HCT116 (cell line): Measurements from ENCODE around the gene PAEP. TPM values are rescaled to one million over a fixed set of nuclear protein-coding genes. Genes with fewer than 3 reads are reported as not detected.

Experiments
- ATAC-seq: fragments of 200-7000 bp; cut with Tn5 transposase; 2 replicates; pipeline ENCODE4 v1.9.1; 2020; ENCODE audit warnings: mild to moderate bottlenecking, moderate library complexity
- BruUV-seq: library from RNA; stranded (reverse); fragments of 400-500 nt; replicated peaks from 2 replicates; lab custom pipeline; 2021; lab: Mats Ljungman, UMichigan
- CTCF ChIA-PET: fragments of 300-600 bp; sonication (Branson Sonifier 250); formaldehyde crosslinking; loops from one replicate; lab custom pipeline; 2021; ENCODE audit warnings: antibody characterized with exemption; lab: Charles Lee
- POLR2A ChIA-PET: fragments of 300-600, 350-600 bp; sonication (Branson Sonifier 250); formaldehyde crosslinking; loops from one replicate; lab custom pipeline; 2021; ENCODE audit warnings: antibody characterized with exemption; lab: Charles Lee
- RAD21 ChIA-PET, 2 experiments: fragments of 300-600 bp; sonication (Branson Sonifier 250); formaldehyde crosslinking; loops; one replicate each; lab custom pipeline; 2023; ENCODE audit warnings: low total read pairs in 2 of 2; ENCODE audit not compliant: uncharacterized antibody in 2 of 2, unreplicated experiment in 2 of 2, low non-redundant PET in 1 of 2; lab: Charles Lee
- DNase-seq: peaks from one replicate; pipeline ENCODE4 v3.0.0-alpha.2; 2010; ENCODE audit warnings: low read depth, low spot score
- H2AFZ ChIP-seq: fragments of 200-600 bp; shearing (Covaris generic), sonication (generic); 2 replicates; pipeline ENCODE4 v1.6.1; 2017; ENCODE audit warnings: low read depth, mixed run types, mixed read lengths, antibody characterized with exemption, low read length; ENCODE audit not compliant: poor library complexity, severe bottlenecking
- H3K27ac ChIP-seq: 2 replicates; pipeline ENCODE4 v1.5.1; 2012; ENCODE audit warnings: low read depth, low read length
- H3K27me3 ChIP-seq: fragments of 200-600 bp; sonication (generic); 2 replicates; pipeline ENCODE4 v1.6.1; 2016; ENCODE audit warnings: mixed run types, low read length, mixed read lengths; ENCODE audit not compliant: insufficient read depth
- H3K36me3 ChIP-seq, 2 experiments: fragments of 200-500 bp in 1 of 2; fragments of 200-600 bp in 1 of 2; sonication (Bioruptor generic) in 1 of 2; sonication (generic) in 1 of 2; 2 replicates each; pipeline versions ENCODE4 v1.5.1 to v1.6.1; 2014 to 2016; ENCODE audit warnings: low read length in 2 of 2, inconsistent platforms in 1 of 2, mixed read lengths in 1 of 2, mixed run types in 1 of 2; ENCODE audit not compliant: insufficient read depth in 2 of 2, control insufficient read depth in 1 of 2
- H3K4me1 ChIP-seq, 2 experiments: fragments of 200-600 bp in 1 of 2; sonication (generic) in 1 of 2; 2 replicates each; pipeline versions ENCODE4 v1.5.1 to v1.6.1; 2012 to 2017; ENCODE audit warnings: low read length in 2 of 2, inconsistent platforms in 1 of 2, mild to moderate bottlenecking in 1 of 2, mixed read lengths in 1 of 2, mixed run types in 1 of 2, moderate library complexity in 1 of 2; ENCODE audit not compliant: insufficient read depth in 2 of 2, control insufficient read depth in 1 of 2
- H3K4me2 ChIP-seq: fragments of 200-600 bp; sonication (generic); 2 replicates; pipeline ENCODE4 v1.6.1; 2017; ENCODE audit warnings: mixed run types, low read length, mixed read lengths
- H3K4me3 ChIP-seq, 2 experiments: fragments of 200-600 bp in 1 of 2; sonication (generic) in 1 of 2; replicated peaks in 1 of 2; 2 replicates each; pipeline ENCODE4 v1.5.1; 2011 to 2016; ENCODE audit warnings: low read length in 2 of 2, control low read depth in 1 of 2, low read depth in 1 of 2, mild to moderate bottlenecking in 1 of 2, mixed read lengths in 1 of 2, mixed run types in 1 of 2
- H3K79me2 ChIP-seq: fragments of 200-600 bp; sonication (generic); 2 replicates; pipeline ENCODE4 v1.6.1; 2017; ENCODE audit warnings: mild to moderate bottlenecking, mixed run types, low read length, moderate library complexity, mixed read lengths; ENCODE audit not compliant: insufficient read depth
- H3K9ac ChIP-seq: fragments of 200-600 bp; sonication (generic); 2 replicates; pipeline ENCODE4 v1.6.1; 2016; ENCODE audit warnings: low read length, mixed read lengths
- H3K9me2 ChIP-seq: fragments of 200-600 bp; sonication (generic), shearing (Covaris generic); 2 replicates; pipeline ENCODE4 v1.6.1; 2017; ENCODE audit warnings: mixed run types, mild to moderate bottlenecking, moderate library complexity; ENCODE audit not compliant: insufficient read depth
- H3K9me3 ChIP-seq, 2 experiments: fragments of 200-500 bp in 1 of 2; fragments of 200-600 bp in 1 of 2; sonication (Bioruptor generic) in 1 of 2; sonication (generic) in 1 of 2; 2 replicates each; pipeline ENCODE4 v1.6.1; 2014 to 2017; ENCODE audit warnings: low read length in 2 of 2, mixed read lengths in 2 of 2, inconsistent platforms in 1 of 2, low read depth in 1 of 2, mild to moderate bottlenecking in 1 of 2, mixed run types in 1 of 2, moderate library complexity in 1 of 2; ENCODE audit not compliant: control insufficient read depth in 1 of 2, insufficient read depth in 1 of 2
- H4K20me1 ChIP-seq: fragments of 200-600 bp; sonication (generic), shearing (Covaris generic); 2 replicates; pipeline ENCODE4 v1.6.1; 2017; ENCODE audit warnings: mixed run types, mild to moderate bottlenecking, moderate library complexity; ENCODE audit not compliant: insufficient read depth
- CEBPB ChIP-seq: IDR thresholded peaks from 2 replicates; pipeline ENCODE4 v1.6.1; 2012; ENCODE audit warnings: low read depth
- EGR1 ChIP-seq: IDR thresholded peaks from 2 replicates; pipeline ENCODE4 v1.6.1; 2012; ENCODE audit warnings: low read depth
- ELF1 ChIP-seq: IDR thresholded peaks from 2 replicates; pipeline ENCODE4 v1.6.1; 2012; ENCODE audit warnings: low read depth, borderline replicate concordance
- EZH2phosphoT487 ChIP-seq: fragments of 200-600 bp; IDR thresholded peaks from 2 replicates; pipeline ENCODE4 v1.6.1; 2018; ENCODE audit warnings: antibody characterized with exemption, borderline replicate concordance
- FOSL1 ChIP-seq: IDR thresholded peaks from 2 replicates; pipeline ENCODE4 v1.6.1; 2012; ENCODE audit warnings: low read depth
- MAX ChIP-seq: IDR thresholded peaks from 2 replicates; pipeline ENCODE4 v1.6.1; 2012
- POLR2AphosphoS5 ChIP-seq: IDR thresholded peaks from 2 replicates; pipeline ENCODE4 v1.6.1; 2011; ENCODE audit warnings: mild to moderate bottlenecking, low read depth, low read length, moderate library complexity
- RAD21 ChIP-seq: IDR thresholded peaks from 2 replicates; pipeline ENCODE4 v1.6.1; 2012; ENCODE audit warnings: low read depth, mild to moderate bottlenecking
- REST ChIP-seq: IDR thresholded peaks from 2 replicates; pipeline ENCODE4 v1.6.1; 2012; ENCODE audit warnings: low read depth
- SRF ChIP-seq: IDR thresholded peaks from 2 replicates; pipeline ENCODE4 v1.6.1; 2012; ENCODE audit warnings: low read depth
- TCF7L2 ChIP-seq: IDR thresholded peaks from 2 replicates; pipeline ENCODE4 v1.7.0; 2011; ENCODE audit warnings: borderline replicate concordance, inconsistent platforms; ENCODE audit not compliant: insufficient read depth, insufficient read length; ENCODE audit errors: extremely low read depth
- YY1 ChIP-seq: IDR thresholded peaks from 2 replicates; pipeline ENCODE4 v1.6.1; 2011; ENCODE audit warnings: low read length, low read depth, moderate library complexity, mild to moderate bottlenecking; ENCODE audit not compliant: insufficient replicate concordance; ENCODE audit errors: extremely low read depth
- ZFX ChIP-seq: fragments of 450-650 bp; IDR thresholded peaks from 2 replicates; pipeline ENCODE4 v1.6.1; 2017
- ZNF274 ChIP-seq: fragments of 200-500 bp; sonication (Bioruptor generic); IDR thresholded peaks from 2 replicates; pipeline ENCODE4 v1.6.1; 2014; ENCODE audit warnings: mild to moderate bottlenecking, low read depth, low read length, inconsistent platforms
- intact Hi-C: fragments of 100-400 bp; cut with micrococcal nuclease; formaldehyde crosslinking; loops from 2 replicates; pipeline ENCODE4 v1.10.0; 2022
- total RNA-seq: library from RNA; stranded (reverse); gene quantifications from one replicate; pipeline ENCODE4 v1.2.1, GENCODE V29; 2021; ENCODE audit not compliant: unreplicated experiment
- TF ChIP-seq, protein P1 (sequence below), 3 experiments: fragments of 200-600 bp in 1 of 3; sonication (generic) in 1 of 3; IDR thresholded peaks in 2 of 3; conservative IDR thresholded peaks in 1 of 3; 2 replicates each; pipeline ENCODE4 v1.5.1; 2012 to 2017; ENCODE audit warnings: low read depth in 2 of 3, low read length in 2 of 3, antibody characterized with exemption in 1 of 3, borderline replicate concordance in 1 of 3, control low read depth in 1 of 3, mild to moderate bottlenecking in 1 of 3, mixed read lengths in 1 of 3, mixed run types in 1 of 3, moderate library complexity in 1 of 3; ENCODE audit not compliant: insufficient read depth in 1 of 3
- TF ChIP-seq, protein P2 (sequence below): IDR thresholded peaks from 2 replicates; pipeline ENCODE4 v1.6.1; 2012

The PAEP gene
- total RNA-seq, 1 experiment from 2014 or later: not detected

GRCh38 chr9:135600296-135600817, 38.8 kb downstream of the PAEP start:
- H3K9ac ChIP-seq: no peak overlapping the region
- BruUV-seq: no TSS peak
- POLR2A ChIA-PET: no interaction called here
- DNase-seq (no peak), ATAC-seq (no peak)
- CTCF ChIA-PET: no interaction called here
- H3K9me3 ChIP-seq: no peaks in the 10 kb centered on the region
- no peaks in the 10 kb centered on the region for H3K36me3 ChIP-seq
- H3K4me3 ChIP-seq: no peak overlapping the region
- peaks cover 6% of the 10 kb centered on the region; the same call in 1 of the 2 replicates for H3K27me3 ChIP-seq
- peaks cover 0 to 4% of the 10 kb centered on the region in 2 experiments; a peak in 2 of 4 replicates for H3K4me1 ChIP-seq
- no peak overlapping the region for H3K4me2 ChIP-seq
- H3K27ac ChIP-seq: no peak overlapping the region
- H3K9me2 ChIP-seq: no peaks in the 10 kb centered on the region
- intact Hi-C loops: loop anchor here (5.0 to 10.0 kb wide), 4 partner anchors 124 to 682 kb away; partner anchors contain the start of gene UBAC1
- RAD21 ChIA-PET: no interaction called here
- H2AFZ ChIP-seq: no peak overlapping the region
- TF ChIP-seq MAX (no peak), EGR1 (no peak), TCF7L2 (no peak), RAD21 (no peak), ELF1 (no peak), ZFX (no peak), SRF (no peak), CEBPB (no peak), FOSL1 (no peak), POLR2AphosphoS5 (no peak), EZH2phosphoT487 (no peak), YY1 (no peak), ZNF274 (no peak), REST (no peak)
- TF ChIP-seq, protein P1, sequence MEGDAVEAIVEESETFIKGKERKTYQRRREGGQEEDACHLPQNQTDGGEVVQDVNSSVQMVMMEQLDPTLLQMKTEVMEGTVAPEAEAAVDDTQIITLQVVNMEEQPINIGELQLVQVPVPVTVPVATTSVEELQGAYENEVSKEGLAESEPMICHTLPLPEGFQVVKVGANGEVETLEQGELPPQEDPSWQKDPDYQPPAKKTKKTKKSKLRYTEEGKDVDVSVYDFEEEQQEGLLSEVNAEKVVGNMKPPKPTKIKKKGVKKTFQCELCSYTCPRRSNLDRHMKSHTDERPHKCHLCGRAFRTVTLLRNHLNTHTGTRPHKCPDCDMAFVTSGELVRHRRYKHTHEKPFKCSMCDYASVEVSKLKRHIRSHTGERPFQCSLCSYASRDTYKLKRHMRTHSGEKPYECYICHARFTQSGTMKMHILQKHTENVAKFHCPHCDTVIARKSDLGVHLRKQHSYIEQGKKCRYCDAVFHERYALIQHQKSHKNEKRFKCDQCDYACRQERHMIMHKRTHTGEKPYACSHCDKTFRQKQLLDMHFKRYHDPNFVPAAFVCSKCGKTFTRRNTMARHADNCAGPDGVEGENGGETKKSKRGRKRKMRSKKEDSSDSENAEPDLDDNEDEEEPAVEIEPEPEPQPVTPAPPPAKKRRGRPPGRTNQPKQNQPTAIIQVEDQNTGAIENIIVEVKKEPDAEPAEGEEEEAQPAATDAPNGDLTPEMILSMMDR (IDR thresholded peaks at IDR 0.05 in 2 of 3, conservative IDR thresholded peaks at IDR 0.05 in 1 of 3; ENCODE audit: borderline replicate concordance in 1 of 3, insufficient read depth in 1 of 3, low read depth in 2 of 3, low read length in 2 of 3): no peak
- TF ChIP-seq, protein P2, sequence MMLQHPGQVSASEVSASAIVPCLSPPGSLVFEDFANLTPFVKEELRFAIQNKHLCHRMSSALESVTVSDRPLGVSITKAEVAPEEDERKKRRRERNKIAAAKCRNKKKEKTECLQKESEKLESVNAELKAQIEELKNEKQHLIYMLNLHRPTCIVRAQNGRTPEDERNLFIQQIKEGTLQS: no peak
- H3K79me2 ChIP-seq: no peaks in the 10 kb centered on the region
- no peaks in the 10 kb centered on the region for H4K20me1 ChIP-seq
